T-helper 9 cell (primary cell): ENCODE measurements around the gene CFAP91.

ENCODE experiments used
- DNase-seq: peaks from one replicate; pipeline ENCODE4 v3.0.0-alpha.2; 2020
- total RNA-seq, 2 donors: gene quantifications; one replicate each; lab custom pipeline; 2026; lab: John Stamatoyannopoulos, UW

CFAP91 gene
- total RNA-seq: 0.21 to 0.97 reads per million in 2 donors

GRCh38 chr3:119702530-119703527, at the start of gene CFAP91:
CFAP91 (plus strand) TSS chr3:119703022; CDS start chr3:119703099, 77 bp downstream.
- peak; percentile 78 for DNase-seq

GRCh38 chr3:119653876-119654275, 48.9 kb upstream of the CFAP91 start:
- no peak for DNase-seq

- DNase-seq: no peak
These were observed 44.7 kb upstream of the CFAP91 start for GRCh38 chr3:119657887-119658702.

GRCh38 chr3:119658994-119659393, 43.8 kb upstream of the CFAP91 start:
- DNase-seq: no peak

GRCh38 chr3:119659606-119660291, 43.1 kb upstream of the CFAP91 start:
- DNase-seq: no peak

GRCh38 chr3:119660474-119661440, 42.1 kb upstream of the CFAP91 start, which contains the start of gene POPDC2:
POPDC2 (minus strand) TSS chr3:119660589; CDS start chr3:119660423, 166 bp downstream.
- DNase-seq: no peak

GRCh38 chr3:119662604-119663373, 40.0 kb upstream of the CFAP91 start:
- DNase-seq: no peak

- DNase-seq: no peak
These were observed 38.9 kb upstream of the CFAP91 start for GRCh38 chr3:119663885-119664284.

- DNase-seq: no peak
These were observed 38.5 kb upstream of the CFAP91 start for GRCh38 chr3:119664370-119664769.

- no peak for DNase-seq
These were observed 37.9 kb upstream of the CFAP91 start for GRCh38 chr3:119664850-119665379.

GRCh38 chr3:119665954-119666559, 36.8 kb upstream of the CFAP91 start:
- no peak for DNase-seq

- DNase-seq: no peak
These were observed 32.8 kb upstream of the CFAP91 start for GRCh38 chr3:119669906-119670570.

- no peak for DNase-seq
These were observed 30.0 kb upstream of the CFAP91 start for GRCh38 chr3:119672776-119673175.

GRCh38 chr3:119673875-119674274, 28.9 kb upstream of the CFAP91 start:
- no peak for DNase-seq

- no peak for DNase-seq
These were observed 27.5 kb upstream of the CFAP91 start for GRCh38 chr3:119675188-119675874.

- no peak for DNase-seq
These were observed 26.8 kb upstream of the CFAP91 start for GRCh38 chr3:119676020-119676419.

GRCh38 chr3:119676771-119677640, 25.8 kb upstream of the CFAP91 start, which contains the start of gene COX17:
COX17 (minus strand) TSS chr3:119677406; CDS start chr3:119677310, 96 bp downstream.
- peak; percentile 89 for DNase-seq

- DNase-seq: no peak
These were observed 25.2 kb upstream of the CFAP91 start for GRCh38 chr3:119677641-119677934.
